Psoas muscle (tissue), 8 donors: Measurements from ENCODE around the gene ATP8B1. TPM values are rescaled to one million over a fixed set of nuclear protein-coding genes. Genes with fewer than 3 reads are reported as not detected.

Source experiments
- ATAC-seq, 4 donors: fragments of 200-7000 bp; cut with Tn5 transposase; one replicate each; pipeline ENCODE4 v1.9.1; 2020; ENCODE audit warnings: moderate library complexity in 3 of 4, mild to moderate bottlenecking in 2 of 4
- DNase-seq, 2 donors: peaks; one replicate each; pipeline ENCODE4 v3.0.0-alpha.2; 2020
- H3K27ac ChIP-seq: fragments of 200-600 bp; one replicate; pipeline ENCODE4 v1.8.0; 2022
- H3K27me3 ChIP-seq, 3 donors: fragments of 200-600 bp in 1 of 3; one replicate each; pipeline versions ENCODE4 v1.6.1 to v1.8.0; 2013 to 2022; ENCODE audit warnings: low read length in 2 of 3, mild to moderate bottlenecking in 2 of 3, moderate library complexity in 1 of 3; ENCODE audit not compliant: insufficient read depth in 3 of 3
- H3K36me3 ChIP-seq, 2 donors: fragments of 200-600 bp in 1 of 2; one replicate each; pipeline versions ENCODE4 v1.6.1 to v1.8.0; 2013 to 2022; ENCODE audit warnings: low read depth in 1 of 2, mild to moderate bottlenecking in 1 of 2, moderate library complexity in 1 of 2; ENCODE audit not compliant: insufficient read depth in 1 of 2
- H3K4me1 ChIP-seq: fragments of 200-600 bp; one replicate; pipeline ENCODE4 v1.8.0; 2022
- H3K4me3 ChIP-seq: fragments of 200-600 bp; one replicate; pipeline ENCODE4 v1.8.0; 2022; ENCODE audit warnings: mild to moderate bottlenecking
- H3K9me3 ChIP-seq: fragments of 200-600 bp; one replicate; pipeline ENCODE4 v1.8.0; 2022
- CTCF ChIP-seq: fragments of 200-600 bp; IDR thresholded peaks from one replicate; pipeline ENCODE4 v1.8.0; 2022; ENCODE audit warnings: antibody characterized with exemption
- WGBS, 3 donors: extraction: QIAGEN DNeasy Blood & Tissue Kit; methylation state at CpG; one replicate each; pipeline versions ENCODE4 v1.1.6 to v1.1.7; 2013; 5-methylcytosine and 5-hydroxymethylcytosine counted together
- intact Hi-C, 2 donors: fragments of 100-400 bp; cut with DNase I; formaldehyde crosslinking; loops; one replicate each; pipeline versions ENCODE4 v1.11.0 to v1.14.2; 2022
- polyA plus RNA-seq, 3 donors: library from polyadenylated mRNA; stranded (reverse); fragments of 200-250 nt; gene quantifications; one replicate each; pipeline ENCODE4 v1.2.3, GENCODE V29; 2013
- total RNA-seq, 4 donors: library from RNA; stranded (reverse); fragmentation: NEBNext Ultra II Directional in 2 of 4; extraction: Animal tissue kit (Norgen Biotek cat#: 25700) in 2 of 4; gene quantifications; one replicate each; pipeline versions ENCODE4 v1.2.1 to v1.2.4, GENCODE V29; 2021 to 2023
- donor health status: healthy with polysubstance abuse.
- donor health status: DM: no; HTN: no; CAD: no; lungs with moderate emphysema.
- donor health status: Bipolar disorder and iron deficiency.
- donor health status: healthy.
- donor health status: DM: yes; HTN: yes; CAD: no.
- donor health status: DM: no; HTN: no; CAD: no.
- donor health status: DM: no; HTN: no; CAD: no.
- donor health status: DM: yes; HTN: yes; CAD: no.

ATP8B1 gene
- total and polyA plus RNA-seq, 7 donors = 0.45 to 2.5 (median 1.2) TPM

- peaks cover 63% of the 10 kb centered on the region for H3K4me1 ChIP-seq
- no peaks in the 10 kb centered on the region for H3K9me3 ChIP-seq
- H3K36me3 ChIP-seq = no peaks in the 10 kb centered on the region
- ATAC-seq (peak in 2 of 4 donors; percentile 14 to 38), DNase-seq (no peak)
- H3K27ac ChIP-seq = peak overlapping the region; percentile 36
- no peak for TF ChIP-seq CTCF
- intact Hi-C loops = no loop called here
- H3K27me3 ChIP-seq = no peaks in the 10 kb centered on the region
- WGBS, 3 donors = 64 to 71% (median 66%) methylated on average over 16 of the region's 16 CpGs
- no peak overlapping the region for H3K4me3 ChIP-seq
These were observed 18.9 kb downstream of the ATP8B1 start for GRCh38 chr18:57784034-57784800.

GRCh38 chr18:57782049-57782448 lies 21.1 kb downstream of the ATP8B1 start:
- ATAC-seq (no peak), DNase-seq (no peak)
- Histone ChIP-seq H3K9me3 (no peaks in the 10 kb centered on the region), H3K27ac (no peak overlapping the region), H3K27me3 (no peaks in the 10 kb centered on the region), H3K4me1 (peaks cover 51% of the 10 kb centered on the region), H3K36me3 (no peaks in the 10 kb centered on the region), H3K4me3 (no peak overlapping the region)
- intact Hi-C loops = no loop called here
- 88 to 97% (median 96%) methylated on average over 5 of the region's 5 CpGs for WGBS, 3 donors
- no peak for TF ChIP-seq CTCF

- no peak for TF ChIP-seq CTCF
- no peaks in the 10 kb centered on the region for H3K9me3 ChIP-seq
- peaks cover 62% of the 10 kb centered on the region for H3K4me1 ChIP-seq
- H3K27ac ChIP-seq = peak overlapping the region; percentile 65
- no peaks in the 10 kb centered on the region for H3K27me3 ChIP-seq
- intact Hi-C loops = no loop called here
- no peak overlapping the region for H3K4me3 ChIP-seq
- DNase-seq = no peak
- H3K36me3 ChIP-seq = no peaks in the 10 kb centered on the region
- peak in 3 of 4 donors; percentile 31 to 40 (median 32) for ATAC-seq
- WGBS, 3 donors = 23 to 37% (median 35%) methylated on average over 6 of the region's 6 CpGs
These were observed 22.3 kb downstream of the ATP8B1 start for GRCh38 chr18:57780706-57781347.

GRCh38 chr18:57780318-57780705 lies 22.8 kb downstream of the ATP8B1 start:
- Histone ChIP-seq H3K36me3 (no peaks in the 10 kb centered on the region), H3K4me1 (peaks cover 58% of the 10 kb centered on the region), H3K27ac (peak overlapping the region; percentile 65), H3K27me3 (no peaks in the 10 kb centered on the region), H3K4me3 (no peak overlapping the region), H3K9me3 (no peaks in the 10 kb centered on the region)
- no peak for DNase-seq
- no peak for TF ChIP-seq CTCF
- no peak for ATAC-seq
- 24 to 30% (median 24%) methylated on average over 2 of the region's 2 CpGs for WGBS, 3 donors
- intact Hi-C loops = no loop called here
